HG03520 (cell line): ENCODE measurements around the gene LKAAEAR1.

Experiments
- ATAC-seq: cut with Tn5 transposase; IDR thresholded peaks from one replicate; pipeline ENCODE4 v1.9.1; 2021; ENCODE audit warnings: mild to moderate bottlenecking, moderate library complexity; ENCODE audit not compliant: unreplicated experiment

The LKAAEAR1 gene

GRCh38 chr20:64111841-64112641, 27.8 kb upstream of the LKAAEAR1 start:
- ATAC-seq = no peak

- ATAC-seq = no peak
These were observed 26.3 kb upstream of the LKAAEAR1 start for GRCh38 chr20:64110411-64111068.

GRCh38 chr20:64109831-64110391, 25.7 kb upstream of the LKAAEAR1 start:
- no peak for ATAC-seq

GRCh38 chr20:64108731-64109681, 24.8 kb upstream of the LKAAEAR1 start:
- ATAC-seq = no peak

GRCh38 chr20:64107736-64108457, 23.7 kb upstream of the LKAAEAR1 start:
- ATAC-seq = no peak

- ATAC-seq = no peak
These were observed 23.0 kb upstream of the LKAAEAR1 start, which contains the start of gene NPBWR2 for GRCh38 chr20:64106981-64107735. NPBWR2 (minus strand) TSS chr20:64107565; CDS start chr20:64106831, 734 bp downstream.

- no peak for ATAC-seq
These were observed 22.3 kb upstream of the LKAAEAR1 start for GRCh38 chr20:64106435-64106961.

GRCh38 chr20:64105846-64106434, 21.7 kb upstream of the LKAAEAR1 start:
- ATAC-seq = no peak

- ATAC-seq = no peak
These were observed 20.7 kb upstream of the LKAAEAR1 start for GRCh38 chr20:64104667-64105451.

GRCh38 chr20:64103871-64104666, 19.9 kb upstream of the LKAAEAR1 start:
- no peak for ATAC-seq

- ATAC-seq = no peak
These were observed 18.6 kb upstream of the LKAAEAR1 start for GRCh38 chr20:64102647-64103354.

GRCh38 chr20:64101731-64102621, 17.8 kb upstream of the LKAAEAR1 start:
- no peak for ATAC-seq

GRCh38 chr20:64100946-64101688, 16.9 kb upstream of the LKAAEAR1 start:
- no peak for ATAC-seq

GRCh38 chr20:64100566-64100888, 16.3 kb upstream of the LKAAEAR1 start:
- ATAC-seq = no peak
